HepG2 (cell line): ENCODE measurements around the gene ACSL4.

Source experiments
- CBFB ChIP-seq: sonication (generic); formaldehyde crosslinking; IDR thresholded peaks from 2 replicates; pipeline ENCODE4 v1.4.0; 2020; ENCODE audit warnings: missing genetic modification reagents
- DZIP1 ChIP-seq: sonication (generic); formaldehyde crosslinking; IDR thresholded peaks from 2 replicates; pipeline ENCODE4 v1.5.0; 2020; ENCODE audit warnings: mild to moderate bottlenecking, missing genetic modification reagents
- NFE2L1 ChIP-seq: sonication (generic); formaldehyde crosslinking; IDR thresholded peaks from 2 replicates; pipeline ENCODE4 v1.4.0; 2020; ENCODE audit warnings: missing genetic modification reagents, mild to moderate bottlenecking, borderline replicate concordance
- ZNF556 ChIP-seq: sonication (generic); formaldehyde crosslinking; IDR thresholded peaks from 2 replicates; pipeline ENCODE4 v1.4.0; 2020; ENCODE audit warnings: mild to moderate bottlenecking, missing genetic modification reagents, borderline replicate concordance

GRCh38 chrX:109740433-109740809 is 7.4 kb upstream of the ACSL4 start:
- TF ChIP-seq NFE2L1 (CRISPR knock-in tag) (no peak), DZIP1 (no peak), CBFB (no peak), ZNF556 (no peak)
